Spleen (tissue), 11 donors: ENCODE data around the gene ARL4A. TPM values are rescaled to one million over a fixed set of nuclear protein-coding genes. Genes with fewer than 3 reads are reported as not detected.

ENCODE experiments used
- DNase-seq: peaks from one replicate; pipeline ENCODE4 v3.0.0-alpha.2; 2020
- H3K27ac ChIP-seq, 8 donors: fragments of 200-600 bp; sonication (generic) in 7 of 8; 1 replicate in 4 of 8; 2 replicates in 4 of 8; pipeline versions ENCODE4 v1.5.0 to v1.8.0; 2016 to 2021; ENCODE audit warnings: inconsistent platforms in 4 of 8, mild to moderate bottlenecking in 4 of 8, moderate library complexity in 1 of 8
- H3K27me3 ChIP-seq, 7 donors: fragments of 200-600 bp; sonication (generic) in 6 of 7; replicated peaks in 1 of 7; 1 replicate in 4 of 7; 2 replicates in 3 of 7; pipeline versions ENCODE4 v1.5.0 to v1.8.0; 2016 to 2021; ENCODE audit warnings: inconsistent platforms in 3 of 7, mild to moderate bottlenecking in 1 of 7
- H3K36me3 ChIP-seq, 6 donors: fragments of 200-600 bp; sonication (generic) in 5 of 6; 1 replicate in 4 of 6; 2 replicates in 2 of 6; pipeline versions ENCODE4 v1.5.0 to v1.8.0; 2016 to 2021; ENCODE audit warnings: inconsistent platforms in 2 of 6
- H3K4me1 ChIP-seq, 6 donors: fragments of 200-600 bp; sonication (generic) in 5 of 6; 1 replicate in 3 of 6; 2 replicates in 3 of 6; pipeline versions ENCODE4 v1.5.0 to v1.8.0; 2016 to 2021; ENCODE audit warnings: inconsistent platforms in 3 of 6
- H3K4me3 ChIP-seq, 8 donors: fragments of 200-600 bp; sonication (generic) in 7 of 8; 1 replicate in 4 of 8; 2 replicates in 4 of 8; pipeline versions ENCODE4 v1.5.0 to v1.8.0; 2016 to 2021; ENCODE audit warnings: inconsistent platforms in 4 of 8, mild to moderate bottlenecking in 4 of 8, moderate library complexity in 2 of 8
- H3K9me3 ChIP-seq, 8 donors: fragments of 200-600 bp; sonication (generic) in 7 of 8; 1 replicate in 4 of 8; 2 replicates in 4 of 8; pipeline versions ENCODE4 v1.5.0 to v1.8.0; 2016 to 2021; ENCODE audit warnings: inconsistent platforms in 4 of 8
- POLR2A ChIP-seq, 3 donors: fragments of 450-650 bp; IDR thresholded peaks; one replicate each; pipeline ENCODE4 v1.5.1; 2017; ENCODE audit warnings: antibody characterized with exemption in 3 of 3, mild to moderate bottlenecking in 1 of 3
- POLR2AphosphoS5 ChIP-seq, 3 donors: sonication (generic); formaldehyde crosslinking; IDR thresholded peaks; one replicate each; pipeline ENCODE4 v1.5.1; 2017; ENCODE audit warnings: antibody characterized with exemption in 3 of 3
- WGBS, 5 donors: extraction: QIAGEN DNeasy Blood & Tissue Kit in 3 of 5; methylation state at CpG; one replicate each; pipeline versions ENCODE4 v1.1.5 to v1.1.7; 2013 to 2018; 5-methylcytosine and 5-hydroxymethylcytosine counted together
- intact Hi-C: fragments of 100-400 bp; cut with DNase I; formaldehyde crosslinking; loops from one replicate; pipeline ENCODE4 v1.15.0; 2023; ENCODE audit warnings: low total_unique reads
- polyA plus RNA-seq, 3 donors: library from polyadenylated mRNA; stranded (reverse); fragments of 200-250 nt; gene quantifications; one replicate each; pipeline ENCODE4 v1.2.1, GENCODE V29; 2013
- total RNA-seq, 7 donors: library from RNA; depleted of rRNA in 3 of 7; stranded (reverse); fragments of >200 nt in 3 of 7; fragmentation: NEBNext Ultra II Directional in 4 of 7; extraction: Animal tissue kit (Norgen Biotek cat#: 25700) in 4 of 7; gene quantifications; one replicate each; pipeline versions ENCODE4 v1.1.0 to v1.2.1, GENCODE V29; 2016 to 2021
- TF ChIP-seq, protein P1 (sequence below), 11 experiments: fragments of 200-600 bp in 7 of 11; fragments of 450-650 bp in 4 of 11; sonication (generic) in 4 of 11; IDR thresholded peaks in 8 of 11; conservative IDR thresholded peaks in 3 of 11; 1 replicate in 7 of 11; 2 replicates in 4 of 11; pipeline versions ENCODE4 v1.4.0 to v1.8.0; 2016 to 2021; ENCODE audit warnings: antibody characterized with exemption in 11 of 11, inconsistent platforms in 4 of 11, mild to moderate bottlenecking in 1 of 11
- donor health status: healthy with polysubstance abuse.
- donor health status: DM: no; HTN: no; CAD: no; lungs with moderate emphysema.
- donor health status: DM: no; HTN: no; CAD: no.
- donor health status: Bipolar disorder and iron deficiency.
- donor health status: healthy.
- donor health status: DM: no; HTN: no; CAD: no.
- donor health status: DM: yes; HTN: yes; CAD: no.

Gene ARL4A
- total and polyA plus RNA-seq, 10 donors, result 12.9 to 40.9 (median 27.1) TPM

DNA sequence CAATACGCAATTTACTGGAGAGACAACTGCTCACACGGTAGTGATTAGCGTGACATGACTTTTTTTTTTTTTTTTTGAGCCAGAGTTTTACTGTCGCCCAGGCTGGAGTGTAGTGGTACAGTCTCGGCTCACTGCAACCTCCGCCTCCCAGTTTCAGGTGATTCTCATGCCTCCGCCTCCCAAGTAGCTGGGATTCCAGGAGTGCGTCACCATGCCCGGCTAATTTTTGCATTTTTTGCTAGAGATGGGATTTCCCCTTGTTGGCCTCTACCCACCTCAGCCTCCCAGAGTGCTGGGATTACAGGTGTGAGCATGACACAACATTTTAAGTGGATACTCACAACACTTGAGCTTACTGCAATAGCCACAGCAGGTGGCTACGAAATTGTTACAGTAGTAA is 11.9 kb downstream of the ARL4A start:
- Histone ChIP-seq H3K9me3 (peaks cover 0 to 20% (median 14%) of the 10 kb centered on the region in 8 donors), H3K27ac (no peak overlapping the region), H3K36me3 (no peaks in the 10 kb centered on the region), H3K27me3 (no peaks in the 10 kb centered on the region), H3K4me1 (no peaks in the 10 kb centered on the region), H3K4me3 (no peak overlapping the region)
- intact Hi-C loops, result no loop called here
- 91 to 95% (median 94%) methylated on average over 10 of the region's 10 CpGs for WGBS, 5 donors
- TF ChIP-seq POLR2A (IDR thresholded peaks at IDR 0.05) (no peak), POLR2AphosphoS5 (IDR thresholded peaks at IDR 0.05) (no peak)
- TF ChIP-seq, protein P1, sequence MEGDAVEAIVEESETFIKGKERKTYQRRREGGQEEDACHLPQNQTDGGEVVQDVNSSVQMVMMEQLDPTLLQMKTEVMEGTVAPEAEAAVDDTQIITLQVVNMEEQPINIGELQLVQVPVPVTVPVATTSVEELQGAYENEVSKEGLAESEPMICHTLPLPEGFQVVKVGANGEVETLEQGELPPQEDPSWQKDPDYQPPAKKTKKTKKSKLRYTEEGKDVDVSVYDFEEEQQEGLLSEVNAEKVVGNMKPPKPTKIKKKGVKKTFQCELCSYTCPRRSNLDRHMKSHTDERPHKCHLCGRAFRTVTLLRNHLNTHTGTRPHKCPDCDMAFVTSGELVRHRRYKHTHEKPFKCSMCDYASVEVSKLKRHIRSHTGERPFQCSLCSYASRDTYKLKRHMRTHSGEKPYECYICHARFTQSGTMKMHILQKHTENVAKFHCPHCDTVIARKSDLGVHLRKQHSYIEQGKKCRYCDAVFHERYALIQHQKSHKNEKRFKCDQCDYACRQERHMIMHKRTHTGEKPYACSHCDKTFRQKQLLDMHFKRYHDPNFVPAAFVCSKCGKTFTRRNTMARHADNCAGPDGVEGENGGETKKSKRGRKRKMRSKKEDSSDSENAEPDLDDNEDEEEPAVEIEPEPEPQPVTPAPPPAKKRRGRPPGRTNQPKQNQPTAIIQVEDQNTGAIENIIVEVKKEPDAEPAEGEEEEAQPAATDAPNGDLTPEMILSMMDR (IDR thresholded peaks at IDR 0.05 in 8 of 11, conservative IDR thresholded peaks at IDR 0.05 in 3 of 11), result no peak
- DNase-seq, result no peak

DNA sequence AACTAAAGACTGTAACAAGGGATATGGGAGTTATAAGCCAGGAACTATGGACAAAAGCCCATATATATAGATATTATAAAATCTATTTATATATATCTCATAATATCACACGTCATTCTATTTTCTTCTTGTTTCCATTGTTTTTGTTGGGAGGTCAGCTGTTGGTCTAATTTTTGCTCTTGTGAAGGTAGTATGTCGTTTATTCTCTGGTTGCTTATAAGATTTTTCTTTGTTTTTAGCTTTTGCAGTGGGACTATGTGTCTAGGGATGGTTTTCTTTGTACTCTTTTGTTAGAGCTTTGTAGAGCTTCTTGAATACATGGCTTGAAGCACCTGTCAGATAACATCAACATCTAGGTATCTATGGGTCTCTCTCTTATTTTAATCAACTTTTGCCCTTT is 14.0 kb downstream of the ARL4A start:
- no peak for DNase-seq
- 76 to 84% (median 79%) methylated on average over 2 of the region's 2 CpGs for WGBS, 5 donors
- Histone ChIP-seq H3K4me1 (no peaks in the 10 kb centered on the region), H3K4me3 (no peak overlapping the region), H3K27ac (no peak overlapping the region), H3K36me3 (no peaks in the 10 kb centered on the region), H3K9me3 (peaks cover 0 to 20% (median 14%) of the 10 kb centered on the region in 8 donors), H3K27me3 (no peaks in the 10 kb centered on the region)
- intact Hi-C loops, result no loop called here
- TF ChIP-seq, protein P1 (IDR thresholded peaks at IDR 0.05 in 8 of 11, conservative IDR thresholded peaks at IDR 0.05 in 3 of 11), result no peak
- TF ChIP-seq POLR2A (IDR thresholded peaks at IDR 0.05) (no peak), POLR2AphosphoS5 (IDR thresholded peaks at IDR 0.05) (no peak)

- no peaks in the 10 kb centered on the region for H3K27me3 ChIP-seq
- intact Hi-C loops, result no loop called here
- 67 to 95% (median 89%) methylated on average over 2 of the region's 2 CpGs for WGBS, 5 donors
- H3K36me3 ChIP-seq, result no peaks in the 10 kb centered on the region
- no peak overlapping the region for H3K27ac ChIP-seq
- no peak for DNase-seq
- no peak overlapping the region for H3K4me3 ChIP-seq
- peaks cover 0 to 20% (median 14%) of the 10 kb centered on the region in 8 donors for H3K9me3 ChIP-seq
- H3K4me1 ChIP-seq, result no peaks in the 10 kb centered on the region
- TF ChIP-seq POLR2AphosphoS5 (IDR thresholded peaks at IDR 0.05) (no peak), POLR2A (IDR thresholded peaks at IDR 0.05) (no peak)
- TF ChIP-seq, protein P1 (IDR thresholded peaks at IDR 0.05 in 8 of 11, conservative IDR thresholded peaks at IDR 0.05 in 3 of 11), result no peak
These were observed 16.4 kb downstream of the ARL4A start for GRCh38 chr7:12703881-12704280.

DNA sequence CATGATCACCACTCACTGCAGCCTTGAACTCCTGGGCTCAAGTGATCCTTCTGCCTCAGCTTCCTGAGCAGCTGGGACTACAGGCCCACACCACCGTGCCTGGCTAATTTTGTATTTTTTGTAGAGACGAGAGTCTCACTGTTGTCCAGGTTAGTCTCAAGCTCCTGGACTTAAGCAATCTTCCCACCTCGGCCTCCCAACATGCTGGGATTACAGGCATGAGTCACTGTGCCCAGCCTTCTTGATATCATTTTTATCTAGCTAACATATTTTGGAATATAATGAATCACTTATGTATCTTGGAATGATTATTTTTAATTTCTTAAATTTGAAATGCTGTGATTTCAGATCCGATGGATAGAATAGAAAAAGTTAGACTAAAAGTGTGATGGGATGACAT is 18.4 kb downstream of the ARL4A start:
- intact Hi-C loops, result no loop called here

More for the DNA sequence above, 18.4 kb downstream of the ARL4A start:
- Histone ChIP-seq H3K9me3 (peaks cover 0 to 16% (median 12%) of the 10 kb centered on the region in 8 donors), H3K36me3 (no peaks in the 10 kb centered on the region), H3K27me3 (no peaks in the 10 kb centered on the region), H3K4me3 (no peak overlapping the region), H3K27ac (no peak overlapping the region), H3K4me1 (no peaks in the 10 kb centered on the region)
- no peak for DNase-seq
- 78 to 89% (median 82%) methylated on average over 4 of the region's 4 CpGs for WGBS, 5 donors
- no peak for TF ChIP-seq POLR2AphosphoS5 (IDR thresholded peaks at IDR 0.05)
- TF ChIP-seq, protein P1 (IDR thresholded peaks at IDR 0.05 in 8 of 11, conservative IDR thresholded peaks at IDR 0.05 in 3 of 11), result no peak
- no peak for TF ChIP-seq POLR2A (IDR thresholded peaks at IDR 0.05)
